Stimulated activated CD8-positive, alpha-beta memory T cell treated with anti-CD3 and anti-CD28 coated beads, Interleukin-4, amount 100 ng/mL, for 48 hours (primary cell): ENCODE measurements around the gene PLEKHJ1.
"Not testable (repeated sequence)": the region's sequence is repeated elsewhere in the genome, so short reads cannot be mapped to it uniquely, and the experiment has no call there.

ENCODE experiments used
- DNase-seq: peaks from one replicate; pipeline ENCODE4 v3.0.0-alpha.2; 2020

PLEKHJ1 gene

GRCh38 chr19:2216361-2217225, 19.5 kb downstream of the PLEKHJ1 start:
- DNase-seq = no peak

GRCh38 chr19:2215281-2215751, 20.8 kb downstream of the PLEKHJ1 start:
- no peak for DNase-seq

GRCh38 chr19:2214251-2214650, 21.9 kb downstream of the PLEKHJ1 start:
- no peak for DNase-seq

GRCh38 chr19:2213799-2214198, 22.3 kb downstream of the PLEKHJ1 start:
- no peak for DNase-seq

- DNase-seq = no peak
Observed at GRCh38 chr19:2212861-2213711, 23.0 kb downstream of the PLEKHJ1 start.

- no peak for DNase-seq
Observed at GRCh38 chr19:2210987-2211740, 25.0 kb downstream of the PLEKHJ1 start.

- no peak for DNase-seq
Observed at GRCh38 chr19:2210206-2210605, 25.9 kb downstream of the PLEKHJ1 start.

- no peak for DNase-seq
Observed at GRCh38 chr19:2209408-2209807, 26.7 kb downstream of the PLEKHJ1 start.

GRCh38 chr19:2208975-2209374, 27.2 kb downstream of the PLEKHJ1 start:
- no peak for DNase-seq

- DNase-seq = peak; percentile 58
Observed at GRCh38 chr19:2207991-2208860, 27.9 kb downstream of the PLEKHJ1 start.

GRCh38 chr19:2207008-2207407, 29.1 kb downstream of the PLEKHJ1 start:
- DNase-seq = no peak

- no peak for DNase-seq
Observed at GRCh38 chr19:2202366-2202765, 33.8 kb downstream of the PLEKHJ1 start.

- no peak for DNase-seq
Observed at GRCh38 chr19:2201473-2202148, 34.5 kb downstream of the PLEKHJ1 start.

- not testable (repeated sequence) for DNase-seq
Observed at GRCh38 chr19:2200624-2201294, 35.4 kb downstream of the PLEKHJ1 start.

- DNase-seq = no peak
Observed at GRCh38 chr19:2199861-2200623, 36.1 kb downstream of the PLEKHJ1 start.

- no peak for DNase-seq
Observed at GRCh38 chr19:2199215-2199614, 36.9 kb downstream of the PLEKHJ1 start.

GRCh38 chr19:2198317-2198716, 37.8 kb downstream of the PLEKHJ1 start:
- no peak for DNase-seq

GRCh38 chr19:2197270-2197669, 38.9 kb downstream of the PLEKHJ1 start:
- no peak for DNase-seq

- DNase-seq = no peak
Observed at GRCh38 chr19:2195914-2196313, 40.2 kb downstream of the PLEKHJ1 start.

GRCh38 chr19:2195361-2195760, 40.8 kb downstream of the PLEKHJ1 start:
- DNase-seq = no peak
